GM21737 (cell line): ENCODE data around the gene SLC1A7.

Source experiments
- ATAC-seq: cut with Tn5 transposase; IDR thresholded peaks from one replicate; pipeline ENCODE4 v1.9.1; 2021; ENCODE audit warnings: mild to moderate bottlenecking, moderate library complexity; ENCODE audit not compliant: unreplicated experiment

SLC1A7 gene

GRCh38 chr1:53077599-53077965 is 64.9 kb downstream of the SLC1A7 start:
- no peak for ATAC-seq

- ATAC-seq: no peak
Observed at GRCh38 chr1:53076721-53077598, 65.5 kb downstream of the SLC1A7 start.

GRCh38 chr1:53076165-53076564 is 66.3 kb downstream of the SLC1A7 start:
- ATAC-seq: no peak

GRCh38 chr1:53075761-53076163 is 66.7 kb downstream of the SLC1A7 start:
- no peak for ATAC-seq

- ATAC-seq: no peak
Observed at GRCh38 chr1:53075206-53075605, 67.2 kb downstream of the SLC1A7 start.

- ATAC-seq: no peak
Observed at GRCh38 chr1:53074313-53075154, 67.9 kb downstream of the SLC1A7 start.

- no peak for ATAC-seq
Observed at GRCh38 chr1:53073868-53074311, 68.5 kb downstream of the SLC1A7 start.

- ATAC-seq: no peak
Observed at GRCh38 chr1:53073287-53073686, 69.2 kb downstream of the SLC1A7 start.

GRCh38 chr1:53071915-53072314 is 70.5 kb downstream of the SLC1A7 start:
- ATAC-seq: no peak

- no peak for ATAC-seq
Observed at GRCh38 chr1:53071167-53071865, 71.1 kb downstream of the SLC1A7 start.

- no peak for ATAC-seq
Observed at GRCh38 chr1:53070621-53071020, 71.8 kb downstream of the SLC1A7 start.

GRCh38 chr1:53069663-53070327 is 72.6 kb downstream of the SLC1A7 start:
- ATAC-seq: no peak

- no peak for ATAC-seq
Observed at GRCh38 chr1:53069265-53069662, 73.2 kb downstream of the SLC1A7 start.

- no peak for ATAC-seq
Observed at GRCh38 chr1:53068314-53069099, 73.9 kb downstream of the SLC1A7 start.

- no peak for ATAC-seq
Observed at GRCh38 chr1:53067886-53068285, 74.6 kb downstream of the SLC1A7 start.

- no peak for ATAC-seq
Observed at GRCh38 chr1:53066891-53067738, 75.3 kb downstream of the SLC1A7 start.

- ATAC-seq: no peak
Observed at GRCh38 chr1:53066488-53066887, 76.0 kb downstream of the SLC1A7 start.

- ATAC-seq: no peak
Observed at GRCh38 chr1:53065391-53065790, 77.0 kb downstream of the SLC1A7 start.
